Measurements from ENCODE around the gene NPEPPS.
"Not testable (repeated sequence)": the region's sequence is repeated elsewhere in the genome, so short reads cannot be mapped to it uniquely, and the experiment has no call there.

NPEPPS gene, protein sequence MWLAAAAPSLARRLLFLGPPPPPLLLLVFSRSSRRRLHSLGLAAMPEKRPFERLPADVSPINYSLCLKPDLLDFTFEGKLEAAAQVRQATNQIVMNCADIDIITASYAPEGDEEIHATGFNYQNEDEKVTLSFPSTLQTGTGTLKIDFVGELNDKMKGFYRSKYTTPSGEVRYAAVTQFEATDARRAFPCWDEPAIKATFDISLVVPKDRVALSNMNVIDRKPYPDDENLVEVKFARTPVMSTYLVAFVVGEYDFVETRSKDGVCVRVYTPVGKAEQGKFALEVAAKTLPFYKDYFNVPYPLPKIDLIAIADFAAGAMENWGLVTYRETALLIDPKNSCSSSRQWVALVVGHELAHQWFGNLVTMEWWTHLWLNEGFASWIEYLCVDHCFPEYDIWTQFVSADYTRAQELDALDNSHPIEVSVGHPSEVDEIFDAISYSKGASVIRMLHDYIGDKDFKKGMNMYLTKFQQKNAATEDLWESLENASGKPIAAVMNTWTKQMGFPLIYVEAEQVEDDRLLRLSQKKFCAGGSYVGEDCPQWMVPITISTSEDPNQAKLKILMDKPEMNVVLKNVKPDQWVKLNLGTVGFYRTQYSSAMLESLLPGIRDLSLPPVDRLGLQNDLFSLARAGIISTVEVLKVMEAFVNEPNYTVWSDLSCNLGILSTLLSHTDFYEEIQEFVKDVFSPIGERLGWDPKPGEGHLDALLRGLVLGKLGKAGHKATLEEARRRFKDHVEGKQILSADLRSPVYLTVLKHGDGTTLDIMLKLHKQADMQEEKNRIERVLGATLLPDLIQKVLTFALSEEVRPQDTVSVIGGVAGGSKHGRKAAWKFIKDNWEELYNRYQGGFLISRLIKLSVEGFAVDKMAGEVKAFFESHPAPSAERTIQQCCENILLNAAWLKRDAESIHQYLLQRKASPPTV

DNA sequence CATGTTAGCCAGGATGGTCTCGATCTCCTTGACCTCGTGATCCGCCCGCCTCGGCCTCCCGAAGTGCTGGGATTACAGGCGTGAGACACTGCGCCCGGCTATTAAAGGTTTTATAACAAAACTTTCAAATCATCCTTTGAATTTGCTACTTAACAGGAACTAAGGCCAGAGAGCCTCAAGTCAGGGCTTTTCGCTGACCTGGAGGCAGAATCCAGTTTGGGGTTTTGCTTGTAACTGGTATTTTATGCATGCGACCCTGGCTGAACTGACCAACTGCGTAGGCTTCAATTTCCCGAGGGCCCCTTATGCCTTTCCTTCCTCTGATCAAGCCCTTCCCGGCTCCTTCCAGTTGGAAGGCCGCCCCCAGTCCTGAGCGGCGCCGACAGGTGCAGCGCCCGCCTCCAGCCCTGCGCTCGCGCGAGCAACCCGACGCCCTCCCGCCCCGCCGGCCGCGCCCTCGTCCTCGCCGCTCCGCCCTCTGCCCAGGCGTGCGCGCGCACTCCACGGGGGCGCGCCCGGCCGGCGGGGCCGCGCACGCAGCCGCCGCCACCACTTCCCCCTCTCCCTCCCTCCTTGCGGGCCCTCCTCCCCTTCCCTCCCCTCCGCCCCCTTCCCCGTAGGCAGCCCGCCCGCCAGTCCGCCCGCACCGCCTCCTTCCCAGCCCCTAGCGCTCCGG lies at the start of gene NPEPPS:
TSS of gene NPEPPS (plus strand) at position 552 of the 676 bp plus-strand sequence. CDS start 193 bp downstream, outside the sequence.
- peak; percentile 53 to 82 (median 72) for DNase-seq (ENCODE audit: low read depth in 4 of 4, low spot score in 1 of 4)

DNA sequence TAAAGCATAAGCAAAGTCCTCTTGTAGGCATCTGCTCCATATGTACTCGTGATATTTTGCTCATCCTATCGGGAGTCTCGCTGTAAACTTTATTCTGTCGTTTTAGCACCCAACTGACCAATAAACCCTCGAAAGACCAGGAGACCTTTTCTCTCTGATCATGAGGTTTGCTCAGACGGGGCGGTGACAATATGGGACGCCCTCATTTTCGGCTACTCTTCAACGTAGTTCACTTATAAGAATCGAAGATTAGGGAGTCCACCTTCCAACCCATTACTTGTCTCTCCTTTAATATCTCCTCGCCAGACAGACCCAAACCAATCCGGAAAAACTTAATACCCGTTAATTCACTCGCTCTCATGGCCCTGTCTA lies 39.1 kb upstream of the NPEPPS start:
- not testable (repeated sequence) for DNase-seq (ENCODE audit: low read depth in 4 of 4, low spot score in 1 of 4)

DNA sequence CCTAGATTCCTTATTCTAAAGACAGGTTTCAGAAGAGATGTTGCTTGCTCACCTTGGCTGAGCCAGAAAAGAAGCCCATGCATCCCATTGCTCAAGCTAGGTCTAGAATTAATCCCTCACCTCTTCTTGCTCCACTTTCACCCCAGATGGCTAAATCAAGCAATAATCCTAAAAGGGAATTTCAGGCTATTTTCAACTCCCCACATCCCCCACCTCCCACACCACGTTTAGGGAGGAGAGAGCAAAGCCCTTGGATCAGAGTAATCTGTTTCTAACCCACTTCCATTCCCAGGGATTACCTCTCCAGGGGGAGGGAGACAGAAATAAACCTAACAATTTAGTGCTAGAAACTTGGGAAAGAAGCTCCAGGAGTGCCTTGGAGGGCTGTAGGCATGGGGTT lies 31.8 kb upstream of the NPEPPS start:
- not testable (repeated sequence) for DNase-seq (ENCODE audit: low read depth in 4 of 4, low spot score in 1 of 4)

DNA sequence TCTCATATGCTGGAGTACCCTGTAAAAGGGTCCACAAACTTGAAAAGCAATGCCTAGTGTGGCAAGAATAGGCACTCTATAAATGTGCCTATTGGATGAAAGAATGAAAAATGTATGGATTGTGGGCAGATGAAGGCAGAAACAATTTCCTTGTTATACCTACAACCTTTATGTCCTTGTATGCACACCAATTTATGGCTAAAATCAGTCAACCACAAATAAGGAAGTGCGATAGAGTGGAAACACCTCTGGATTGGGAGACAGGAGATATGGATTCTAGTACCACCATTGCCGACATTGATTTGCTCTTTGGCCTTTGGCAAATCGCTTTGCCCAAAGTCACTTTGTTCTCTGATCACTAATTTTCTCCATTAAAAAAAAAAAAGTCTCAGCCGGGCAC lies 31.4 kb upstream of the NPEPPS start:
- DNase-seq (ENCODE audit: low read depth in 4 of 4, low spot score in 1 of 4): not testable (repeated sequence)

DNA sequence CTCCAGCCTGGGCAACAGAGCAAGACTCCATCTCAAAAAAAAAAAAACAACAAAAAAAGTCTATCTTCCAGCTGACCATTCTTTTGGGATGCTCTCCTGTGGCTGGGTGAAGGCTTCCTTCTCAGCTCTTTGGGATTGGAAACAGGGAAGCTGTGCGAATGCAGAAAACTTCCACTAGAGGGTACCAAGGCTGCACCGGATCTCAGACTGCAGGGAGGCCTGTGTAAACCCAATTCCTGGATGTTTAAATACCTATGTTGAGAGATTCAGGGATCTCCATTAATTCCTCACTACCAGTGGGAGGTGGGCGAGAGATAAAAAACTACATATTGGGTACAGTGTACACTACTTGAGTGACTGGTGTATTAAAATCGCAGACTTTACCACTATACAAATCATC lies 30.3 kb upstream of the NPEPPS start:
- DNase-seq (ENCODE audit: low read depth in 4 of 4, low spot score in 1 of 4): not testable (repeated sequence)

DNA sequence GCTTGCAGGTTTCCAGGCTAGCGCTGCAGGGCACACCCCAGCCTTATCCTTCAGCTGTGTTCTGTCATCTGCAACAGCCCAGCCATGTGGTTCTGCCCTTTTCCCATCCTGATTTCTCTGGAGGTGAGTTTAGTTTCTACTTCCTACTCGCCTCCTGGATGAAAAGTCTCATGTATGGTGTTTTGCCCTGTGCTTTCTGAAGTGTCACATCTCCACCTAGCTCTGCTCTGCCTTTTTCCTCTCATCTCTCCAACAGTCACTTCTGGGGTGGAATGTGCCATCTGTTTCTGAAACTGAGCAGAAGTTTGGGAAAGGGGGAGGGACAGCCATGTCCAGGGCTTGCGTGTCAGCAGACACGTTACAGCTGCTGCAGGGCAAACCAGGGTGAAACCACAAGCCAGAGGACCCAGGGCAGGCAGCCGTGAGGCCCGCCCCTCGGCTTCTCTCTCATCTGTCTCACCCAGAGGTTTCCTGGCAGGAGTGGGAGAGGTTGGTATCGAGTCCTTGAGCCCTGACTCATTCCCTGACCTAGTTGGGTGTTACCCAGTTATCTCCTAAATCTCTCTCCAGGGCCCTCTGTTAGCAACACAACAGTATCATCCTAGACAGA lies 28.7 kb upstream of the NPEPPS start:
- not testable (repeated sequence) for DNase-seq (ENCODE audit: low read depth in 4 of 4, low spot score in 1 of 4)

DNA sequence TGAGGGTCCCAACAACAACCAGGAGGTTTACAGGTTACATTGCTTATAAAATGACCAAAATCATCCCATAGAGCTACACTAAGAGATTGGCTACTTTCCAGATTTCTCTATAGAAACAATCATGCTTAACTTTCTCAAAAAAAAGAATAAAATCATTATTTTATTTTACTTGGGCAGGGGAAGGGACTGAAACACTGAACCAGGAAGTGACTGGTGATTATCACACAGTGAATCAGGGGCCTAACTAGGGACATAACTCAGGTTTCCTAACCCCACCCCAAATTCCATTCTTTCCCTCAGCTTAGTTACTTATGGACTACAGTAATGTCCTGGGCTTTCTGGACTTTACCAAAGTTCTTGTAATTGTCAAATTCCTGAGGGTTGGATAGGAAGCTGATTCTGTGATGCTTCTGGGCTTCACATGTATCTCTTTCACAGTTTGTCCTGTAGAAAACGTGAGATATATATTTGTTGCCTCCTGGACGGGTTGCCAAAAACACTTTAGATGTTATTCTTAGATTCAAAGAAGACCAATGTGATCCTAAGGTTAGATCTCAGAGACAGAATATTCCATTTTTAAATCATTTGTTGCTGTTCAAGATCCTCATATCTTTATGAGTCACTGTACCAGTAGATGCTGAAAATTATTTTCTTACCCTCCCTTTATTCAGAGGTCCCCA lies 28.0 kb upstream of the NPEPPS start:
- DNase-seq (ENCODE audit: low read depth in 4 of 4, low spot score in 1 of 4): not testable (repeated sequence)

DNA sequence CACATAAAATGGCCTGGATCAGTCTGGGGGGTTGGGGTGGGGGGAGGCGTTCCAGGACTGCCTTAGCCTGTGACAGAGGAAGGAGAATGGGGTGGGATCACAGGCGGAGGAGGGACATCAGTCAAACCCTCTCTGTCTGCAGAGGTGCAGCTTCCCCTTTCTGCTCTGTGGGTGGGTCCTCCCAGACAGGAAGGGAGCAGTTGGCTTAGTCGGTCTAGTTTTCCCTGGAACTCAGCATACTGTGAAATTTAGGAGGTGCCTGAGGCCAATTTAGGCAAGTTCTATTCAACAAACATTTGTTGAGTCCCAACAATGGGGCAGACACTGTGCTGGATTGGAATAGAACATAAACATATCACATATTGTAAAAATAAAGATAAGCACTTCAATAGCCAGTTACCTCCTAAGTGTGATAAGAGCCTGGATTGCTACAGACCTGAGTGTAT lies 19.2 kb upstream of the NPEPPS start:
- not testable (repeated sequence) for DNase-seq (ENCODE audit: low read depth in 4 of 4, low spot score in 1 of 4)

DNA sequence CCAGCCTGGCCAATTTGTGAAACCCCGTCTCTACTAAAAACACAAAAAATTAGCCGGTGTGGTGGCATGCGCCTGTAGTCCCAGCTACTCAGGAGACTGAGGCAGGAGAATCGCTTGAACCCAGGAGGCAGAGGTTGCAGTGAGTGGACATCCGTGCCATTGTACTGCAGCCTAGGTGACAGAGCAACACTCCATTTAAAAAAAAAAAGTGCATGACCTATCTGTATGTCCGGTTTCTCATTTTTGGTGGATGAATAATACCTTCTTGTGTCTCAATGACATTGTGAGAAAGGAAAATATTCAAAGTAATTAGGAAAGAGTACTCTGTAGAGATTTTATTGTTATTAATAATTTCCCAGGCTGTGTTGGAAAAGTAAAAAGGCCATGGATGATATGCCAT lies 17.6 kb upstream of the NPEPPS start:
- not testable (repeated sequence) for DNase-seq (ENCODE audit: low read depth in 4 of 4, low spot score in 1 of 4)

DNA sequence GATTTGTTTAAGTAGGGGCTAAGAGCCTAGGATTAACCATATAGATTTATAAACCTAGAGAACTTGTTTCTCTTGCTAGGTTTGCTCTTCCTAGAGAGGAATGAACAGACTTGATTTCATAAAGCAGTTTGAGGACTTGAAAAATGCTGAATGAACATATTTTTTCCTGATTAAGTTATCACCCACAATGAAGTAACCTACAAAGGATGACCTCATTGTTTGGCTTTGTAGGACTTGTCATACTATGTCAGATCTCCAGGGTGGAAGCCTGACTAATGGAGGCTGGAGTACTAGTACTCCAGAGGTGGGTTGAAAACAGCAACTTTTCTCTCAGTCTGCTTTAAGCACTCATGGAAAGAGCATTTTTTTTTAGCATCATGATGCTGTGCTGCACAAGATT lies 12.0 kb upstream of the NPEPPS start:
- DNase-seq (ENCODE audit: low read depth in 4 of 4, low spot score in 1 of 4): not testable (repeated sequence)

DNA sequence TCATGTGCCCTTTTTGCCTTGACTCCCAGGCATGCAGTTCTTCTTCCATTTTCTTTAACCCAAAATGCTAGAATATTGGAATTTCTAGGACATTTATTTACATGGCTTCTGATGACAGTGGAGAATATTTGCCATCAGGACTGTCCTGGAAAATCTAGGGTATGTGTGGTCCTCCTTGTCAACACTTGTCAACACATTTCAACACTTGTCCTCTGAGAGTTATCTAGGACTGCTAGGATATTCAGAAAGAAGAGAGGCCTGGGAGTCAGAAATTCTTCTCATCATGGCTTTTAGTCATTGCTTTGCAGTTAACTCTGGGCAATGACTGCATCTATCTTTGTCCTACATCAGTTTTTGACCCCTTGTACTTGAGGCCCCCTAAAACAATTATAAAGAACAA lies 11.5 kb upstream of the NPEPPS start:
- not testable (repeated sequence) for DNase-seq (ENCODE audit: low read depth in 4 of 4, low spot score in 1 of 4)

DNA sequence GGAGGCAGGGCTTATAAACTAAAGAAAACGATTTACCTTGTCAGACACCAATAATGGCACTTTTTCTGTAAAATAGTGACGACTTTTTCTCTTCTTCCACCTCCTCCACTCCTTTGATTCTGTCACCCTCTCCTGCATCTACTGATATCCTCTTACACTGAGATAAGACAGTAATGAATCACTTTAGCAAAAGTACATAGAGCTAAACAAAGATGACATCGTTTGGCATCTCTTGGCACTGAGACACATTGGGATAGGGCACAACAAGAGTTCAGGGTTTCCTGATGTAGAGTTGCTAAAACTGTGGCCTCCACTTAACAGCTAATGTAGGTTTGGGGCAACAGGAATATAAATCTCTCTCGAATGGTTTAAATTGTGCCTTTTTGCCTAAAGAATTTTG lies 10.6 kb upstream of the NPEPPS start:
- not testable (repeated sequence) for DNase-seq (ENCODE audit: low read depth in 4 of 4, low spot score in 1 of 4)

DNA sequence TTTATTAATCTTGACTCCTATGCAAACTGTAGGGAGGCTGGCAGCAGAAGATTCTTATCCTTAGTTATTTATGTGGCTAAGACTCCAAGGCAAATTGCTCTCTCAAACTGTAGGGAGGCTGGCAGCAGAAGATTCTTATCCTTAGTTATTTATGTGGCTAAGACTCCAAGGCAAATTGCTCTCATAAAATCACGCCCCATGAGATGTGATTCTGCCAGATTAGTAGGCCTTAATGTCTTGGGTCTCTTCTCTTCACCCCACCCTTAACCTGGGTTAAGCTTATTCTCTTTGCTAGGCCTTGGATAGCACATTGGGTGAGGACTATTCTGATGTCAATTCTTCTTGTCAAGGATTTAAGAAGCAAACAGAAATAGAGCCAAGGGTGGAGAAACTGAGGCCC lies 9.5 kb upstream of the NPEPPS start:
- DNase-seq (ENCODE audit: low read depth in 4 of 4, low spot score in 1 of 4): not testable (repeated sequence)

DNA sequence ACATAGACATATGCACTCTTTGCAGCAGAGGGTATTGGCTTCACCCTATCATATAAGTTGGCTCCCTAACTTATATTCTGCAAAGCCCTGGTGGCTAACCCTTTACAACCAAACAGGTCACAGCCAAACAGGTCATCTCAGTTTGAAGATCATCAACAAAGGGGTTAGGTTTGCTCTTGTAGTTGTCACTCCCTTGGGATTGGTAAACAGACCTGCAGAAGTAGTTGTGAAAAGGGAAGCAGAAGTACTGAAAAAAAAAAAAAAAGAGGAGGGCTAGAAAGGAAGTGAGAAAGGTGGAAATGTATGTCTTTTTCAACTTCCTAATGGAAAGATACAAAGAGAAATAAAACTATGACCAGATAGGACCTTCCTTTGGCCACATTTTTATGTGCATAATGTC lies 8.6 kb upstream of the NPEPPS start:
- DNase-seq (ENCODE audit: low read depth in 4 of 4, low spot score in 1 of 4): not testable (repeated sequence)

DNA sequence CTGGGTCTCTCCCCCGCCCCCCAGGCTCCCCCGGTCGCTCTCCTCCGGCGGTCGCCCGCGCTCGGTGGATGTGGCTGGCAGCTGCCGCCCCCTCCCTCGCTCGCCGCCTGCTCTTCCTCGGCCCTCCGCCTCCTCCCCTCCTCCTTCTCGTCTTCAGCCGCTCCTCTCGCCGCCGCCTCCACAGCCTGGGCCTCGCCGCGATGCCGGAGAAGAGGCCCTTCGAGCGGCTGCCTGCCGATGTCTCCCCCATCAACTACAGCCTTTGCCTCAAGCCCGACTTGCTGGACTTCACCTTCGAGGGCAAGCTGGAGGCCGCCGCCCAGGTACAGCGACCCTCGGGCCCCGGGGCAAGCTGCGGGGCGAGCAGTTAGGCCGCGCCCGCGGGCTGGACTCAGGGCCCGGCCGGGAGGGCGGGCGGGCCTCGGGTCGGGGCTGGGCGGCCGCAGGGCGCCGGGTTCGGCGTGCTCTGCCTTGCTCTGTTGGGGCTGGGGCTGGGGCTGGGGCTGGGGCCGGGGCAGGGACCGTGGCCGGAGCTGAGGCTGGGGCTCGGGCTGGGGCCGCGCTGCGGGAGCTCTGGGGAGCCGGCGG lies 419 bp downstream of the NPEPPS start:
- peak in 1 of 4 experiments; percentile 6 for DNase-seq (ENCODE audit: low read depth in 4 of 4, low spot score in 1 of 4)

DNA sequence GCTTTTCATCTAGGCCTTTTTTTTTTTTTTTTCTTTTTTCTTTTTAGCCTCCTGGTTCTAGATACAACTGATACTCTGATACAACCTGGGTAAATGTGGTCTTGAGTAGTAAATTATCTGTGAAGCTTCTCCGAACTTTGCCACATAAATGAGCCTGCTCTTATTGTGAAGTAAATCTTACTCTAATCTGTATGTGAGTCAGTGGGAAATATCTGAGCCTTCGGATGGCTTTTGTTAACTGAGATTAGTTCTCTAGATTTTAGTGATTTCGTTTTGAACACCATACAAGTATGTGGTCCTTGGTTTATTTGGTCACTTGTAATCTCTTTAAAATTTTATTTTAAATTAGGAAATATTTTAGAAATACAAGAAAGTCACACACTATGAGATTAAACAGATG lies 8.2 kb downstream of the NPEPPS start:
- DNase-seq (ENCODE audit: low read depth in 4 of 4, low spot score in 1 of 4): not testable (repeated sequence)

DNA sequence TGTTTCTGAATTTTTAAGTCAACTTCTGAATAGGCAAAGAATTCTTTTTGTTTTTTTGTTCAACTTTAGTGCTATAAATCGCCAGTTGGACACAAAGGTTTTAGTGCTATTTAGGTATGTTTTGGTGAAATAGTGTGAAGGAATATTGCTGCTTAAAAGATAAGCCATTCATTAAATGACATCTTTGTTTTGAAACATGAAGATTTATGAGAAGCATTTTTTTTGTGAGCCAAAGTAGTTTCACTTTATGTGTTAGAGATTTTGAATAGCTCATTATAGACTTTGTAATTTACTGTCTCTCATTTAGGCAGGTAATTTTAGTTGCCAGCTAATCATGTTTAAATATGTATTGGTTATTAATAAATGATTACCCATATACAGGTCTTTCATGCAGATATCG lies 10.8 kb downstream of the NPEPPS start:
- not testable (repeated sequence) for DNase-seq (ENCODE audit: low read depth in 4 of 4, low spot score in 1 of 4)

DNA sequence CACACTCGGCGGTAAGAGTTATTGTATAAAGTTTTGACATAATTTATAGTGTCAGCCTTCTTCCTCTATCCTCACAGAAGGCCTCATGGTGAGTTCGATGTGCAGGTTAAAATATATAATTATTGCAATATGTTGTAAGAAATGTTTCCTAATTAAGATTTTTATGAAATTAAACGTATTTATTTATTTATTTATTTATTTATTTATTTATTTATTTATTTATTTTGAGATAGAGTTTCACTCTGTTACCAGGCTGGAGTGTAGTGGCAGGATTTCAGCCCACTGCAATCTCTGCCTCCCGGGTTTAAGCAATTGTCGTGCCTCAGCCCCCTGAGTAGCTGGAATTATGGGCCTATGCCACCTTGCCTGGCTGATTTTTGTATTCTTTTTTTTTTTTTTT lies 13.4 kb downstream of the NPEPPS start:
- DNase-seq (ENCODE audit: low read depth in 4 of 4, low spot score in 1 of 4): not testable (repeated sequence)

DNA sequence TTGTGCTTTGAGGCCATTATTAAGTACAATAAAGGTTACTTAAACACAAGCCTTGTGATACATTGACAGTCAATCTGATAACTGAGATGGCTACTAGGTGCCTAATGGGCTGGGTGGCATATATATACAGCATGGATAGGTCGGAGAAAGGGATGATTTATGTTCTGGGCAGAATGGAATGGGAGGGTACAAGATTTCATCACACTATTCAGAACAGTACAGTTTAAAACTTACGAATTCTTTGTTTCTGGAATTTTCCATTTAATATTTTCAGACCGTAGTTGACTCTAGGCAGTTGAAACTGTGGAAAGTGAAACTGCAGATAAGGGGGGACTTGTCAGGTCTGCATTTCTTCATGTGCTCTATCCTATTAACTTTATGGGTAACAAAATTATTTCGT lies 23.8 kb downstream of the NPEPPS start:
- not testable (repeated sequence) for DNase-seq (ENCODE audit: low read depth in 4 of 4, low spot score in 1 of 4)

DNA sequence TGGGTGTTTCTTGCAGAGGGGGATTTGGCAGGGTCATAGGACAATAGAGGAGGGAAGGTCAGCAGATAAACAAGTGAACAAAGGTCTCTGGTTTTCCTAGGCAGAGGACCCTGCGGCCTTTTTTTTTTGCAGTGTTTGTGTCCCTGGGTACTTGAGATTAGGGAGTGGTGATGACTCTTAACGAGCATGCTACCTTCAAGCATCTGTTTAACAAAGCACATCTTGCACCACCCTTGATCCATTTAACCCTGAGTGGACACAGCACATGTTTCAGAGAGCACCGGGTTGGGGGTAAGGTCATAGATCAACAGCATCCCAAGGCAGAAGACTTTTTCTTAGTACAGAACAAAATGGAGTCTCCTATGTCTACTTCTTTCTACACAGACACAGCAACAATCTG lies 25.2 kb downstream of the NPEPPS start:
- not testable (repeated sequence) for DNase-seq (ENCODE audit: low read depth in 4 of 4, low spot score in 1 of 4)

All from stimulated activated CD4-positive, alpha-beta T cell treated with anti-CD3 and anti-CD28 coated beads, Interleukin-1b, Interleukin-23, amount 100 ng/mL, for 24 hours (primary cell).